ENCODE measurements around the gene CLDN3. TPM values are rescaled to one million over a fixed set of nuclear protein-coding genes. Genes with fewer than 3 reads are reported as not detected.

CLDN3 gene
- total RNA-seq, 1 experiment from 2014 or later, result not detected

DNA sequence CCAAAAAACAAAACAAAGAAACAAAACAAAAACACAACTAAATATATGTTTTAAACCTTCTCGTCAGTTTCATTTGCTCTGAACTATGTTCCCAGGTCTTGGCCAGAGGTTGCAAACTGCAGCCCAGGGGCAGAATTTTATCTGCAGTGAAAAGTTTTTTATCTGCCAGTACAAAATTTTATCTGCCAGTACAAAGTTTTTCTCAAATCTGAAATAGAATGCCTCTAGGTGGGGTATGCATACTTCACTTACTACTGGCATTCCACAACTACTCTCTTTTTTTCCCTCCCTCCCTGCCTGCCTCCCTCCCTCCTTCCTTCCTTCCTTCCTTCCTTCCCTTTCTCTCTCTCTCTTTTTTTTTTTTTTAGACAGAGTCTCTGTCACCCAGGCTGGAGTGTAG, 9.4 kb upstream of the CLDN3 start:
- DNase-seq (ENCODE audit: low read depth, low spot score), result no peak
- in situ Hi-C loops (cut with HindIII; ENCODE audit: low pct_unique_long_range_greater_than_20kb, low sequenced_read_pairs), result no loop called here

- in situ Hi-C loops (cut with HindIII; ENCODE audit: low pct_unique_long_range_greater_than_20kb, low sequenced_read_pairs), result no loop called here
- no peak for DNase-seq (ENCODE audit: low read depth, low spot score)
Measured at GRCh38 chr7:73778801-73779389, 8.8 kb upstream of the CLDN3 start.

DNA sequence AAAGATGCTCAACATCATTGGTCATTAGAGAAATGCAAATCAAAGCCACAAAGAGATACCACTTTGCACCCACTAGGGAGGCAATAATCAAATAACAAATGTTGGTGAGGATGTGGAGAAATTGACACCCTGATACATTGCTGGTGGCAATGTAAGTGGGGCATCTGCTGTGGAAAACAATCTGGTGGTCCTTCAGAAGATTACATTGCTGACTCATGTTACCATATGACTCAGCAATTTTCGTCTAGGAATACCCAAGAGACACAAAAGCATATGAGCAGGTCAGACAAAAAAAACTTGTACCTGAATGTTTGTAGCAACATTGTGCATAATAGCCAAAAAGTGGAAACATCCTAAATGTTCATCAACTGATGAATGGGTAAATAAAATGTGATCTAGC, 4.9 kb upstream of the CLDN3 start:
- DNase-seq (ENCODE audit: low read depth, low spot score), result no peak
- in situ Hi-C loops (cut with HindIII; ENCODE audit: low pct_unique_long_range_greater_than_20kb, low sequenced_read_pairs), result no loop called here

GRCh38 chr7:73773700-73774517, 3.8 kb upstream of the CLDN3 start:
- DNase-seq (ENCODE audit: low read depth, low spot score), result no peak
- in situ Hi-C loops (cut with HindIII; ENCODE audit: low pct_unique_long_range_greater_than_20kb, low sequenced_read_pairs), result no loop called here

DNA sequence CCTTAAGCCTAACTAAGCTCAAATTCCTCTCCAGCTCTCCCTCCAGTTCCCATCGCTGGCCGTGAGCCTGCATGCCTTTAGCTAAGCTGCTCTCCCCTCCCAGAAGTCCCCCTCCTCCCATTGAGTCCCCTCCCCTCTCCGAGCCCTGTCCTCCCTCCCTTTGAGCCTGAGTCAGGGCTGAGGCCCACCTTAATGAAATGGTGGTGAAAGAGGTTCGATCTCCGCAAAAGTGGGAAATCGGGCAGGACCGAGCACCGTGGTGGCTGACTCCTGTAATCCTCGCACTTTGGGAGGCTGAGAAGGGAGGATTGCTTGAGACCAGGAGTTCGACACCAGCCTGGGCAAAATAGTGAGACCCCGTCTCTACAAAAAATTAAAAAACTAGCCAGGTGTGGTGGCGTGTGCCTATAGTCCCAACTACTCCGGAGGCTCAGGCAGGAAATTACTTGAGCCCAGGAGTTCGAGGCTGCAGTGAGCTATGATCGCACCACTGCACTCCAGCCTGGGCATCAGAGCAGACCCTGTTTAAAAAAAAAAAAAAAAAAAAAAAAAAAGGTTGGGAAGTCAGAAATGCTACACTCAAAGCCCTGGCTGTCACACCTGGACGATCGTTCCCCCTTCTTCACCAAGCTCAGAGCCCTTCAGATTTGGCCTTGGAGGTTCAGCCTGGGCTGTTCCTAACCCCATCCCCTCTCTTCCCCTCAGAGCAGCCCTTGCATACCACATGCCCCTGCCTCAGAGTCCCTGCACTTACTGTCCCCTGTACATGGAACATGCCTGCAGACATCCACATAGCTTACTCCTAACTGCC, 995 bp upstream of the CLDN3 start:
- no peak for DNase-seq (ENCODE audit: low read depth, low spot score)

GRCh38 chr7:73769481-73770001, 529 bp downstream of the CLDN3 start:
- no peak for DNase-seq (ENCODE audit: low read depth, low spot score)
- in situ Hi-C loops (cut with HindIII; ENCODE audit: low pct_unique_long_range_greater_than_20kb, low sequenced_read_pairs), result no loop called here

More for the DNA sequence above, 995 bp upstream of the CLDN3 start:
- in situ Hi-C loops (cut with HindIII; ENCODE audit: low pct_unique_long_range_greater_than_20kb, low sequenced_read_pairs), result no loop called here

DNA sequence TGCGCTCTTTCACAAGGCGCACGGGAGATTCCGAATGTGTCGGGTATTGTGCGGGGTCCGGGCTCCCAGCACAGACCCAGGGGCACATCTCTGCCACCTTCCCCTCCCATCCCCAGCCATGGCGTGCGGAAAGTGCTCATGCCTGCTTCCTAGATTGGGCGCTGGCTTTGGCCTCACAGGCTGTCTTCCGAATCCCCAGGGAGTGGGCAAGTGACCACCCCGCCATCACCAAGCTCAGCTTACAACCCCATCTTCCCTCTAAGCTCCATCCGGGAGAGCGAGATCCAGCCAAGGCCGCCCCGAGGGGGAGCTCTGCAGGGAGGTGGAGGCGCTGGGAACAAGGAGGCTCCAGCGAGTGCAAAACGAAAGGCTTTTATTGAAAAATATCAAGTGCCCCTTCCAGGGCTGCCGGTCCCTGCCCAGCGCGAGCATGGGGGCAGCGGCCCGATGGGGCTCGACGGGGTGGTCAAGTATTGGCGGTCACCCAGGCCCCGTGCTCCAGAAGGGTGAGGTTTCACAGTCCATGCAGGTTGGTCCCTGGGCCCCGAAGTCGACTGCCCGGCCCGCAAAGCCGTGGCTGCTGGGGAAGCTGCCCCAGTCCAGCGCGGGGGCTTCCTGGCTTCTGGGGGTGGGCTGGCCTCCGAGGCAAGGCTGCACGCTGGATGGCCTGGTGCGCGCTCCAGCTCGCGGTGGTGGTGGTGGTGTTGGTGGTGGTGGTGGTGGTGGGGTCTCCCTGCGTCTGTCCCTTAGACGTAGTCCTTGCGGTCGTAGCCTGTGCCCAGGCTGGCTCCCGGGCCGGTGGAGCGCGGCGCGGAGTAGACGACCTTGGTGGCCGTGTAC, 1.2 kb downstream of the CLDN3 start:
- in situ Hi-C loops (cut with HindIII; ENCODE audit: low pct_unique_long_range_greater_than_20kb, low sequenced_read_pairs), result no loop called here
- DNase-seq (ENCODE audit: low read depth, low spot score), result no peak

DNA sequence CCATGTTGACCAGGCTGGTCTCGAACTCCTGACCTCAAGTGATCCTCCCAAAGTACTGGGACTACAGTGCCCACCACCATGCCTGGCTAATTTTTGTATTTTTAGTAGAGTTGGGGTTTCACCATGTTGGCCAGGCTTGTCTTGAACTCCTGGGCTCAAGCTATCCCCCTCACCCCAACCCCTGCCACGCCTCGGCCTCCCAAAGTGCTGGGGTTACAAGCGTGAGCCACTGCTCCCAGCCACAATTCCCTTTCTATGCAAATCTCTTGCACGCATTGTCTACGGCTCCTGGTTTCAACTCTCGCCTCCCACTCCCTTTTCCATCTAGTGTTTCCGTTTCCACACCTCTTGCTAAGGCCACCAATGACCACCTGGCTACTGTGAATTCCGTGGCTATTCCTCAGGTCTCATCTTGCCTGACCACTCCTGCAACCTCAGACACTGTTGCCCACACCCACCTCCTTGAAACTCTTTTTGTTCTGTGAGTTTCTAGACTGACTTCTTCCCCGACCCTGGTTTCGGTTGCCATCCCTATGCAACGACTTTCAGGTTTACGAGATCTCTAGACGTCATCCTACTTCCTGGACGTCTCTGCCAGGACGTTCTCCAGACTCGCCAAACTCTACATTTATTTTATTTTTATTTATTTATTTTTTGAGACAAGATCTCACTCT, 3.4 kb downstream of the CLDN3 start:
- no peak for DNase-seq (ENCODE audit: low read depth, low spot score)
- in situ Hi-C loops (cut with HindIII; ENCODE audit: low pct_unique_long_range_greater_than_20kb, low sequenced_read_pairs), result no loop called here

DNA sequence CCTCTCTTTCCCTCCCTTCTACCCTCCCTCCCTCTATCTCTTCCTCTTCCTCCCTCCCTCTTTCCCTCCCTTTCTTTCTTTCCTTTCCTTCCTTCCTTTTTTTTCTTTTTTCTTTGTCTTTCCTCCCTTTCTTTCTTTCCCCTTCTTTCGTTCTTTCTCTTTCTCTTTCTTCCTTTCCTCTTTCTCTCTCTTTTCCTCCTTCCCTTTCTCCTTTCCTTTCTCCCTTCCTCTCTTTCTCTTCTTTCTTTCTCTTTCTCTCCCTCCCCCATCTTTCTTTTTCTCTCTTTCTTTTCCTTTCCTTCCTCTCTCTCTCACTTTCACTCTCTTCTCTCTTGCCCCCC, 7.4 kb downstream of the CLDN3 start:
- in situ Hi-C loops (cut with HindIII; ENCODE audit: low pct_unique_long_range_greater_than_20kb, low sequenced_read_pairs), result no loop called here

GRCh38 chr7:73761854-73762658, 8.0 kb downstream of the CLDN3 start:
- in situ Hi-C loops (cut with HindIII; ENCODE audit: low pct_unique_long_range_greater_than_20kb, low sequenced_read_pairs), result no loop called here
- DNase-seq (ENCODE audit: low read depth, low spot score), result no peak

More for the DNA sequence above, 7.4 kb downstream of the CLDN3 start:
- no peak for DNase-seq (ENCODE audit: low read depth, low spot score)

DNA sequence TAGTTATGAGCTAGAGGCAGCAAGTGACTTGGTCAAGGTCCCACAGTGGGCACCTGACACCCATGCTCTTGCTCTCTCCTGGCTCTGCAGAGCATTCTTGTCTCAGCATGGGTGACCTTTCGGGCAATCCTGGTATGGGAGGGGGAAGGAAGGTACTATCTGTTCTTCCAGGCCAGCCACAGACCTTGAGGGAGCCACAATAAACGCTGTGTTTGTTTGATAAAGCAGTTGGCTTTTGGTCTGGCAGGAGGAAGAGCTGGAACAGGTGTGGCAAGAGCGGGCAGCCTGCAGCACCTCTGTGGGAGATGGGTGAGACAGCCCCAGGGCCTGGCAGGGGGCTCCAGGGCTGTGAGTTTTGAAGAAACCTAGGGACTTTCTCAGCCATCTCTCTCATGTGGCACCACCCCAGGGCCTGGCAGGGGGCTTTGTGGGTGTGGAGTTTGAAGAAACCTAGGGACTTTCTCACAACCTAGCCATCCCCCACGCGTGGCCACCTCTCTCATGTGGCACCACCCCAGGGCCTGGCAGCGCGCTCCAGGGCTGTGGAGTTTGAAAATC, 11.4 kb downstream of the CLDN3 start:
- no peak for DNase-seq (ENCODE audit: low read depth, low spot score)

DNA sequence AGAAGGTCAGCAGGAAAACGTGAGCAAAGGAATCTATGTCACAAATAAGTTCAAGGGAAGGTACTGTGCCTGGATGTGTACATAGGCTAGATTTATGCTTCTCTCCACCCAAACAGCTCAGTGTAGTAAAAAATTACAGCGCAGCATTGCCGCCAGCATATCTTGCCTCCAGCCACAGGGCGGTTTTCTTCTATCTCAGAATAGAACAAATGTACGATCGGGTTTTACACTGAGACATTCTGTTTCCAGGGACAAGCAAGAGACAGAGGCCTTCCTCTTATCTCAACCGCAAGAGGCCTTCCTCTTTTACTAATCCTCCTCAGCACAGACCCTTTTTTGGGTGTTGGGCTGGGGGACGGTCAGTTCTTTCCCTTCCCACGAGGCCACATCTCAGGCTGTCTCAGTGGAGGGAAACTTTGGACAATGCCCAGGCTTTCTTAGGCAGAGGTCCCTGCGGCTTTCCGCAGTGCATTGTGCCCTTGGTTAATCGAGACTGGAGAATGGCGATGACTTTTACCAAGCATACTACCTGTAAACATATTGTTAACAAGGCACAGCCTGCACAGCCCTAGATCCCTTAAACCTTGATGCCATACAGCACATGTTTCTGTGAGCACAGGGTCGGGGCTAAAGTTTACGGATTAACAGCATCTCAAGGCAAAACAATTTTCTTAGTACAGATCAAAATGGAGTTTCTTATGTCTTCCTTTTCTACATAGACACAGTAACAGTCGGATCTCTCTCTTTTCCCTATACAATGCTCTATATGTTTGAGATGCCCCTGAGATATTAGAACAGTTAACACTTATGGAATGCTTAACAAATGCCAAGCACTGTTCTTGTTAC, 19.9 kb downstream of the CLDN3 start:
- in situ Hi-C loops (cut with HindIII; ENCODE audit: low pct_unique_long_range_greater_than_20kb, low sequenced_read_pairs), result no loop called here

More for the DNA sequence above, 11.4 kb downstream of the CLDN3 start:
- in situ Hi-C loops (cut with HindIII; ENCODE audit: low pct_unique_long_range_greater_than_20kb, low sequenced_read_pairs), result no loop called here

GRCh38 chr7:73746378-73746777, 23.7 kb downstream of the CLDN3 start:
- no peak for DNase-seq (ENCODE audit: low read depth, low spot score)
- in situ Hi-C loops (cut with HindIII; ENCODE audit: low pct_unique_long_range_greater_than_20kb, low sequenced_read_pairs), result no loop called here

More for the DNA sequence above, 19.9 kb downstream of the CLDN3 start:
- DNase-seq (ENCODE audit: low read depth, low spot score), result no peak

DNA sequence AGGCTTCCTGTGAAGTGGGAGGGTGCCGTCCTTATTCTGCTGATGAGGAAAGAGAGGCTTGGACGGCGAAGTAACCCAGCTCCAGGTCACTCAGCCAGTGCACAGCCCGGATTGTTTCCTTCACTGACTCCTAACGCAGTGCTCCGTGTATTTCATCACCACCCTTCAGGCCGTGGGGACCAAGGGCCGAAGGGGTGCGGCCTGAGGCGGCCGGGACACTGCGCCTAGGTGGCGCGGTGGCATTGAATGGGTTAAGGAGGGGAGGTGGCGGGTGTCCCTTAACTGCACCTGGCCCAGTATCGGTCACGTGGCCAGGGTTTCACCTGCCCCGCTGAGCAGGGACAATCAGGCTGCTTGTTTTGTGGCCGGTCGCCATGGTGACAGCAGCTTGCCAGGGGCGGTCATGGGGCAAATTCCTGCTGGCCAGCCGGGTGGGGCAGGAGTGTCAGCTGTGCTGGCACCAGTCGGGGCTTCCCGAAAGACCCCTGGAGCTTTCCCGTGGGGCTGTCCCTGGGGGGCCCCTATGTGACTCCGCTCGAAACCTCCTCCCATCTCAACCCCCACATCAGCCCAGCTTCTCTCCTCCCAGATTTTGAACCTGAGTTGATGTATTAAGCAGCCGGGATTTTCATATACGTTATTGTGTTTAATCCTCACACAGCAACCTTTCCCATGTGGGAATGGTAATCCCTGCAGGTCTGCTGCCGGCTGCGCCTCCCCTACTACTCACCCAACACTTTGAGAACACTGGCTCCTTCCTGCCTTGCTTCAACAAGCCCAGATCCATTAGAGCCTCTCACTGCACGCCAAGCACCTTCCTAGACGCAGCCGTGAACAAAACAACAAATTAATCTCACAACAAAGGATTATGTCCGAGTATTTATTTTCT, 27.1 kb downstream of the CLDN3 start:
- in situ Hi-C loops (cut with HindIII; ENCODE audit: low pct_unique_long_range_greater_than_20kb, low sequenced_read_pairs), result no loop called here
- DNase-seq (ENCODE audit: low read depth, low spot score), result peak; percentile 35
